HepG2 (cell line): ENCODE measurements around the gene SEMA7A. TPM values are rescaled to one million over a fixed set of nuclear protein-coding genes. Genes with fewer than 3 reads are reported as not detected.

Source experiments
- ATAC-seq: fragments of 200-7000 bp; cut with Tn5 transposase; 3 replicates; pipeline ENCODE4 v1.9.1; 2020; ENCODE audit warnings: mild to moderate bottlenecking, moderate library complexity
- BruUV-seq: library from RNA; stranded (reverse); fragments of 400-500 nt; replicated peaks from 2 replicates; lab custom pipeline; 2021; lab: Mats Ljungman, UMichigan
- CTCF ChIA-PET: fragments of 300-600 bp; formaldehyde crosslinking; extraction: SDS; loops from one replicate; lab custom pipeline; 2021; ENCODE audit warnings: low total read pairs, inconsistent platforms, low intra/inter-chr PET ratio; lab: Yijun Ruan, JAX
- POLR2A ChIA-PET: fragments of 350-600 bp; sonication (Branson Sonifier 250); formaldehyde crosslinking; loops from one replicate; lab custom pipeline; 2020; ENCODE audit warnings: antibody characterized with exemption, inconsistent platforms; lab: Yijun Ruan, JAX
- DNase-seq: peaks from one replicate; pipeline ENCODE4 v3.0.0-alpha.2; 2015; ENCODE audit warnings: low spot score
- FAIRE-seq: peaks from 3 replicates; lab custom pipeline; 2011; peaks lifted over from hg19 to GRCh38; lab: Jason Lieb, UNC
- H2AFZ ChIP-seq: one replicate; pipeline ENCODE4 v1.6.1; 2011; ENCODE audit warnings: low read length, inconsistent platforms
- H3K27ac ChIP-seq: fragments of 300-600 bp; 3 replicates; pipeline ENCODE4 v1.8.0; 2011; ENCODE audit warnings: mixed run types, mild to moderate bottlenecking, mixed read lengths, low read length, inconsistent platforms; ENCODE audit not compliant: insufficient read depth; ENCODE audit errors: extremely low read length
- H3K27me3 ChIP-seq, 2 experiments: fragments of 200-600 bp in 1 of 2; 2 replicates in 1 of 2; 3 replicates in 1 of 2; pipeline versions ENCODE4 v1.6.0 to v1.8.0; 2011; ENCODE audit warnings: low read length in 2 of 2, mild to moderate bottlenecking in 2 of 2, moderate library complexity in 2 of 2, inconsistent platforms in 1 of 2; ENCODE audit not compliant: insufficient read depth in 2 of 2, control insufficient read depth in 1 of 2
- H3K36me3 ChIP-seq, 2 experiments: fragments of 200-600 bp in 1 of 2; replicated peaks in 1 of 2; 2 replicates in 1 of 2; 3 replicates in 1 of 2; pipeline versions ENCODE4 v1.5.1 to v1.8.0; 2011; ENCODE audit warnings: low read length in 2 of 2, inconsistent platforms in 1 of 2; ENCODE audit not compliant: insufficient read depth in 2 of 2, control insufficient read depth in 1 of 2
- H3K4me1 ChIP-seq: 2 replicates; pipeline ENCODE4 v1.5.1; 2012; ENCODE audit warnings: low read length, inconsistent platforms; ENCODE audit not compliant: insufficient read depth
- H3K4me2 ChIP-seq: 2 replicates; pipeline ENCODE4 v1.6.0; 2011; ENCODE audit warnings: low read depth, low read length, inconsistent platforms
- H3K4me3 ChIP-seq, 3 experiments: fragments of 200-600 bp in 1 of 3; sonication (generic), shearing (Covaris generic) in 1 of 3; replicated peaks in 1 of 3; 2 replicates each; pipeline ENCODE4 v1.5.1; 2011 to 2016; ENCODE audit warnings: low read length in 3 of 3, inconsistent platforms in 2 of 3, low read depth in 2 of 3, mild to moderate bottlenecking in 2 of 3, control low read depth in 1 of 3, mixed read lengths in 1 of 3; ENCODE audit not compliant: insufficient read depth in 1 of 3
- H3K79me2 ChIP-seq: one replicate; pipeline ENCODE4 v1.6.1; 2011; ENCODE audit warnings: low read length, inconsistent platforms; ENCODE audit not compliant: insufficient read depth
- H3K9ac ChIP-seq: 2 replicates; pipeline ENCODE4 v1.6.0; 2011; ENCODE audit warnings: mild to moderate bottlenecking, low read depth, low read length, inconsistent platforms; ENCODE audit not compliant: insufficient read depth
- H3K9me3 ChIP-seq: 2 replicates; pipeline ENCODE4 v1.5.1; 2012; ENCODE audit warnings: mild to moderate bottlenecking, low read length
- H4K20me1 ChIP-seq: 2 replicates; pipeline ENCODE4 v1.6.0; 2011; ENCODE audit warnings: inconsistent platforms, mild to moderate bottlenecking, low read length, moderate library complexity; ENCODE audit not compliant: insufficient read depth
- HIC2 ChIP-seq: sonication (generic); formaldehyde crosslinking; IDR thresholded peaks from 2 replicates; pipeline ENCODE4 v1.9.0; 2022; ENCODE audit warnings: low read depth, missing genetic modification reagents
- HOXA7 ChIP-seq: sonication (generic); formaldehyde crosslinking; IDR thresholded peaks from 2 replicates; pipeline ENCODE4 v1.8.1; 2022; ENCODE audit warnings: mild to moderate bottlenecking, missing genetic modification reagents, moderate library complexity
- STAT6 ChIP-seq: sonication (generic); formaldehyde crosslinking; IDR thresholded peaks from 2 replicates; pipeline ENCODE4 v1.4.0; 2020; ENCODE audit warnings: missing genetic modification reagents, mild to moderate bottlenecking, borderline replicate concordance
- ZNF607 ChIP-seq: sonication (generic); formaldehyde crosslinking; IDR thresholded peaks from 2 replicates; pipeline ENCODE4 v1.5.1; 2020; ENCODE audit warnings: missing genetic modification reagents, mild to moderate bottlenecking, borderline replicate concordance
- WGBS: methylation state at CpG from one replicate; pipeline ENCODE4 v1.1.6; 2017; ENCODE audit warnings: low lambda C conversion rate; 5-methylcytosine and 5-hydroxymethylcytosine counted together
- in situ Hi-C: cut with HindIII; loops from 2 replicates; pipeline ENCODE4 v1.10.0; 2017; ENCODE audit warnings: low pct_unique_long_range_greater_than_20kb; ENCODE audit not compliant: extremely low pct_ligation_motif_present
- intact Hi-C: fragments of 100-400 bp; cut with micrococcal nuclease; formaldehyde crosslinking; loops from one replicate; pipeline ENCODE4 v1.10.0; 2022; ENCODE audit not compliant: unreplicated experiment
- polyA plus RNA-seq, 8 experiments: library from polyadenylated mRNA; depleted of rRNA in 3 of 8; stranded (reverse) in 7 of 8; unstranded in 1 of 8; fragments of >200 nt; fragmentation: Illumina TruSeq in 4 of 8; extraction: Trizol in 4 of 8; gene quantifications; 2 replicates each; pipeline versions ENCODE4 v1.2.1 to v1.2.3, GENCODE V29; 2011 to 2016; ENCODE audit warnings: low read depth in 4 of 8, missing spikeins in 1 of 8, mixed read lengths in 1 of 8; ENCODE audit not compliant: insufficient read depth in 1 of 8
- total RNA-seq, 5 experiments: library from RNA; depleted of rRNA; stranded (reverse); fragments of >200 nt; fragmentation: Illumina TruSeq; extraction: Trizol; gene quantifications; 2 replicates each; pipeline ENCODE4 v1.2.3, GENCODE V29; 2016; ENCODE audit warnings: low read depth in 1 of 5

SEMA7A gene
- total and polyA plus RNA-seq, 2 of the 13 experiments (the other 11 are each of a cell fraction or from before 2014, with no cell fraction given), result 9.0 to 15.8 TPM

GRCh38 chr15:74398183-74398582 lies 35.6 kb downstream of the SEMA7A start:
- FAIRE-seq, result no peak
- no peak overlapping the region for H3K4me3 ChIP-seq
- no peaks in the 10 kb centered on the region for H3K36me3 ChIP-seq
- no peak overlapping the region for H3K4me2 ChIP-seq
- intact Hi-C loops, result no loop called here
- in situ Hi-C loops, result no loop called here
- no peaks in the 10 kb centered on the region for H3K79me2 ChIP-seq
- H3K9me3 ChIP-seq, result no peaks in the 10 kb centered on the region
- BruUV-seq, result no TSS peak
- no peak overlapping the region for H3K27ac ChIP-seq
- H3K4me1 ChIP-seq, result peaks cover 57% of the 10 kb centered on the region
- no peaks in the 10 kb centered on the region for H4K20me1 ChIP-seq
- no peak overlapping the region for H3K9ac ChIP-seq
- CTCF ChIA-PET, result no interaction called here
- no peak for TF ChIP-seq ZNF607 (CRISPR knock-in tag)
- TF ChIP-seq HOXA7, result no peak
- 70% methylated on average over 3 of the region's 5 CpGs for WGBS
- H2AFZ ChIP-seq, result no peak overlapping the region
- no peak for ATAC-seq
- DNase-seq, result no peak
- POLR2A ChIA-PET, result no interaction called here
- peaks cover 9 to 62% of the 10 kb centered on the region in 2 experiments for H3K27me3 ChIP-seq

DNA sequence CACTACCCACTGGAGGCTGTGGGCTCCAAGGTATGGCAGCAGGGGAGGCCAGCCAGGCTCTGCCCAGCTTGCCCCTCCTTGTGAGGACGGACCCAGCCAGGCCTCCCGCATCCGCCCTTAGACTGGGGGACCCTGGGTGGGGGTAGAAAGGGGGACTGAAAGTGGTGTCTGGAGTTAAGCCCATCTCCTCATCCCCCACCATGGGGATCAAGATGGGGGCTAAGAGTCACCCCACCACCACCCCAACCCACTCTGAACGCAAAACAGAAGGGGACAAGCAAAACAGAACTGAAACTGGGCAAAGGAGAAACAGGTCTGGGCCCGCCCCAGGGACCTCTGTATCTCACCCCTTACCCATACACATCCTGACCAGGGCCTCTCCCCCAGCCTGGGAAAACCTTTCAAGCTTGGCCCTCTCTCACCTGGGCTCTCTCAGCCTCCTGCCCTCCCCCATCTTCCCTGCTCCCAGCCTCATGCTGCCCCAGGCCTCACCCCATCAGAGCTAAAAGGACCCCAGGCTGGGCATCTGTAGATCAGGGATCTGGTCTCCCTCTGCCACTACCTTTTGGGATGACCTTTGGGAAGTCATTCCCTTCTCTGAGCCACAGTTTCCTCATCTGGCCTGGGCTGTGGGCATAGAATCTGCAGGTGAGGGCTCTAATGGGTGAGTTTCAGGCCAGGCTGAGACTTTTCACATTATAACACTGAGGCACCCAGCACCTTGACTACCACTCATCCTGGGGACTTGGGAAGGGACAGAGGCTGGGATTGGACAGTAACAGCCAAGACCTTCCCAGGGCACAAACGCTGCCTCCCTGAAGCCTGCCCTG lies 36.3 kb downstream of the SEMA7A start:
- in situ Hi-C loops, result no loop called here
- TF ChIP-seq HIC2 (CRISPR knock-in tag) (0 out of 2 replicates have a peak, but pooled peaks have one; percentile 10), STAT6 (no peak)
- Histone ChIP-seq H2AFZ (no peak overlapping the region), H3K4me2 (peak overlapping the region; percentile 64), H3K79me2 (no peaks in the 10 kb centered on the region), H3K4me3 (no peak overlapping the region), H3K27ac (no peak overlapping the region), H3K9ac (no peak overlapping the region), H3K36me3 (no peaks in the 10 kb centered on the region), H4K20me1 (no peaks in the 10 kb centered on the region), H3K27me3 (peaks cover 5 to 56% of the 10 kb centered on the region in 2 experiments; a peak in 3 of 5 replicates), H3K9me3 (no peaks in the 10 kb centered on the region), H3K4me1 (peaks cover 52% of the 10 kb centered on the region)
- no TSS peak for BruUV-seq
- ATAC-seq (no peak), FAIRE-seq (no peak), DNase-seq (no peak)
- intact Hi-C loops, result no loop called here
- POLR2A ChIA-PET, result interaction anchor here (1.4 to 3.0 kb wide), 5 partner anchors 12 to 64 kb away, joined by 4 to 20 read pairs (median 8); partner anchors contain the start of gene UBL7
- CTCF ChIA-PET, result no interaction called here
- 34% methylated on average over 6 of the region's 6 CpGs for WGBS
